HEK293 (cell line): Measurements from ENCODE around the gene PDK1.

Experiments used
- CTCF ChIA-PET: fragments of 350-600 bp; formaldehyde crosslinking; extraction: SDS; loops from one replicate; lab custom pipeline; 2021; ENCODE audit warnings: antibody characterized with exemption; lab: Yijun Ruan, JAX
- POLR2A ChIA-PET: fragments of 300-600 bp; formaldehyde crosslinking; extraction: SDS; loops from one replicate; lab custom pipeline; 2020; ENCODE audit warnings: antibody characterized with exemption, inconsistent platforms; lab: Yijun Ruan, JAX
- H3K27ac ChIP-seq: fragments of 200-500 bp; sonication (Bioruptor generic); 2 replicates; pipeline ENCODE4 v1.5.1; 2014; ENCODE audit warnings: low read depth, low read length, control low read depth, inconsistent platforms; ENCODE audit errors: extremely low read depth
- H3K36me3 ChIP-seq, 2 experiments: fragments of 200-500 bp in 1 of 2; sonication (Bioruptor generic) in 1 of 2; 1 replicate in 1 of 2; 2 replicates in 1 of 2; pipeline ENCODE4 v1.5.1; 2014 to 2017; ENCODE audit warnings: inconsistent platforms in 2 of 2, low read length in 2 of 2; ENCODE audit not compliant: control insufficient read depth in 2 of 2, insufficient read depth in 1 of 2
- H3K4me1 ChIP-seq: fragments of 200-500 bp; sonication (Bioruptor generic); 2 replicates; pipeline ENCODE4 v1.5.1; 2014; ENCODE audit warnings: mild to moderate bottlenecking, low read length, inconsistent platforms; ENCODE audit not compliant: control insufficient read depth, insufficient read depth
- H3K4me3 ChIP-seq: 2 replicates; pipeline ENCODE4 v1.5.1; 2011; ENCODE audit warnings: low read depth, mild to moderate bottlenecking, control low read depth, low read length, moderate library complexity
- H3K9me3 ChIP-seq: fragments of 200-500 bp; sonication (Bioruptor generic); 2 replicates; pipeline ENCODE4 v1.5.1; 2014; ENCODE audit warnings: low read depth, low read length, inconsistent platforms; ENCODE audit not compliant: control insufficient read depth, insufficient read depth
- GLI4 ChIP-seq: fragments of 450-650 bp; formaldehyde crosslinking; IDR thresholded peaks from 2 replicates; pipeline ENCODE4 v1.5.1; 2016; ENCODE audit warnings: missing biosample characterization, missing genetic modification characterization
- SP3 ChIP-seq: fragments of 450-650 bp; formaldehyde crosslinking; IDR thresholded peaks from 2 replicates; pipeline ENCODE4 v1.5.1; 2016; ENCODE audit warnings: missing biosample characterization, missing genetic modification characterization
- ZNF112 ChIP-seq: fragments of 450-650 bp; formaldehyde crosslinking; IDR thresholded peaks from 2 replicates; pipeline ENCODE4 v1.5.0; 2017; ENCODE audit warnings: missing biosample characterization, missing genetic modification characterization
- ZNF132 ChIP-seq: fragments of 450-650 bp; formaldehyde crosslinking; IDR thresholded peaks from 2 replicates; pipeline ENCODE4 v1.5.1; 2017; ENCODE audit warnings: missing biosample characterization, missing genetic modification characterization, borderline replicate concordance
- ZNF16 ChIP-seq: fragments of 450-650 bp; formaldehyde crosslinking; IDR thresholded peaks from 2 replicates; pipeline ENCODE4 v1.5.1; 2016; ENCODE audit warnings: low read depth, missing biosample characterization, missing genetic modification characterization
- ZNF24 ChIP-seq: fragments of 450-650 bp; formaldehyde crosslinking; IDR thresholded peaks from 2 replicates; pipeline ENCODE4 v1.5.1; 2016; ENCODE audit warnings: missing biosample characterization, missing genetic modification characterization
- ZNF354C ChIP-seq: fragments of 450-650 bp; formaldehyde crosslinking; IDR thresholded peaks from 2 replicates; pipeline ENCODE4 v1.5.1; 2016; ENCODE audit warnings: missing biosample characterization, missing genetic modification characterization, low read depth, borderline replicate concordance
- ZNF473 ChIP-seq: fragments of 450-650 bp; formaldehyde crosslinking; IDR thresholded peaks from 2 replicates; pipeline ENCODE4 v1.5.1; 2017; ENCODE audit warnings: missing biosample characterization, missing genetic modification characterization
- ZNF513 ChIP-seq: fragments of 450-650 bp; IDR thresholded peaks from 2 replicates; pipeline ENCODE4 v1.5.1; 2018; ENCODE audit warnings: missing biosample characterization, missing genetic modification characterization
- ZNF571 ChIP-seq: fragments of 450-650 bp; formaldehyde crosslinking; IDR thresholded peaks from 2 replicates; pipeline ENCODE4 v1.5.0; 2017; ENCODE audit warnings: missing biosample characterization, missing genetic modification characterization
- ZNF792 ChIP-seq: fragments of 450-650 bp; formaldehyde crosslinking; IDR thresholded peaks from 2 replicates; pipeline ENCODE4 v1.5.1; 2016; ENCODE audit warnings: missing biosample characterization, missing genetic modification characterization
- TF ChIP-seq, protein P1 (sequence below): fragments of 450-650 bp; formaldehyde crosslinking; IDR thresholded peaks from 2 replicates; pipeline ENCODE4 v1.5.1; 2017; ENCODE audit warnings: missing biosample characterization, missing genetic modification characterization
- TF ChIP-seq, protein P2 (sequence below): fragments of 450-650 bp; formaldehyde crosslinking; conservative IDR thresholded peaks from 2 replicates; pipeline ENCODE4 v1.5.1; 2016; ENCODE audit warnings: low read depth, missing biosample characterization, missing genetic modification characterization
- TF ChIP-seq, protein P3 (sequence below): fragments of 450-650 bp; formaldehyde crosslinking; IDR thresholded peaks from 2 replicates; pipeline ENCODE4 v1.5.1; 2016; ENCODE audit warnings: missing biosample characterization, missing genetic modification characterization
- TF ChIP-seq, protein P4 (sequence below): fragments of 450-650 bp; formaldehyde crosslinking; conservative IDR thresholded peaks from 2 replicates; pipeline ENCODE4 v1.5.1; 2016; ENCODE audit warnings: low read depth, missing biosample characterization, missing genetic modification characterization

The PDK1 gene

DNA sequence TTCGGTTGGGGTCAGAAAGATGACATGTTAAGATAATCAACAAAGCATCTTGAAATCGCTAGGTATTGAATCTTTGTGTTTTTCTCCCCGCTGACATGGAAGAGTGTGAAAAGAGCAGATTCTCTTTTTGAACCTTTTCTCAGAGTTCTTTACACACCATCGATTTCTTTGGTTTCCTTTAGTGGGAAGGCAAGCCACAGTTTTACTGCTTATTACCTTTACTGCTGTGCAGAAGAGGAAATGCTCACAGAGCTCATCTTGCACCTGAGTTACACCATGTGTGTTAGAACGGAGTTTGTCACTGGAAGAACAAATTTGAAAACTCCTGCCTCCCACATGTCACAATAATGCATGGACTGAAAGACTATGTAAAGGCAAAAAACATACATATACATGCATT lies 45.3 kb upstream of the PDK1 start:
- Histone ChIP-seq H3K27ac (no peak overlapping the region), H3K4me3 (no peak overlapping the region)
- POLR2A ChIA-PET, result no interaction called here
- TF ChIP-seq SP3 (tag by site-specific recombination) (no peak), ZNF473 (tag by site-specific recombination) (no peak), GLI4 (tag by site-specific recombination) (no peak), ZNF24 (tag by site-specific recombination) (no peak), ZNF513 (tag by site-specific recombination) (no peak), ZNF16 (no peak), ZNF354C (no peak), ZNF112 (tag by site-specific recombination) (no peak), ZNF792 (tag by site-specific recombination) (no peak), ZNF132 (no peak), ZNF571 (tag by site-specific recombination) (no peak)
- TF ChIP-seq, protein P1, sequence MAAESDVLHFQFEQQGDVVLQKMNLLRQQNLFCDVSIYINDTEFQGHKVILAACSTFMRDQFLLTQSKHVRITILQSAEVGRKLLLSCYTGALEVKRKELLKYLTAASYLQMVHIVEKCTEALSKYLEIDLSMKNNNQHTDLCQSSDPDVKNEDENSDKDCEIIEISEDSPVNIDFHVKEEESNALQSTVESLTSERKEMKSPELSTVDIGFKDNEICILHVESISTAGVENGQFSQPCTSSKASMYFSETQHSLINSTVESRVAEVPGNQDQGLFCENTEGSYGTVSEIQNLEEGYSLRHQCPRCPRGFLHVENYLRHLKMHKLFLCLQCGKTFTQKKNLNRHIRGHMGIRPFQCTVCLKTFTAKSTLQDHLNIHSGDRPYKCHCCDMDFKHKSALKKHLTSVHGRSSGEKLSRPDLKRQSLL (tag by site-specific recombination), result no peak
- TF ChIP-seq, protein P2, sequence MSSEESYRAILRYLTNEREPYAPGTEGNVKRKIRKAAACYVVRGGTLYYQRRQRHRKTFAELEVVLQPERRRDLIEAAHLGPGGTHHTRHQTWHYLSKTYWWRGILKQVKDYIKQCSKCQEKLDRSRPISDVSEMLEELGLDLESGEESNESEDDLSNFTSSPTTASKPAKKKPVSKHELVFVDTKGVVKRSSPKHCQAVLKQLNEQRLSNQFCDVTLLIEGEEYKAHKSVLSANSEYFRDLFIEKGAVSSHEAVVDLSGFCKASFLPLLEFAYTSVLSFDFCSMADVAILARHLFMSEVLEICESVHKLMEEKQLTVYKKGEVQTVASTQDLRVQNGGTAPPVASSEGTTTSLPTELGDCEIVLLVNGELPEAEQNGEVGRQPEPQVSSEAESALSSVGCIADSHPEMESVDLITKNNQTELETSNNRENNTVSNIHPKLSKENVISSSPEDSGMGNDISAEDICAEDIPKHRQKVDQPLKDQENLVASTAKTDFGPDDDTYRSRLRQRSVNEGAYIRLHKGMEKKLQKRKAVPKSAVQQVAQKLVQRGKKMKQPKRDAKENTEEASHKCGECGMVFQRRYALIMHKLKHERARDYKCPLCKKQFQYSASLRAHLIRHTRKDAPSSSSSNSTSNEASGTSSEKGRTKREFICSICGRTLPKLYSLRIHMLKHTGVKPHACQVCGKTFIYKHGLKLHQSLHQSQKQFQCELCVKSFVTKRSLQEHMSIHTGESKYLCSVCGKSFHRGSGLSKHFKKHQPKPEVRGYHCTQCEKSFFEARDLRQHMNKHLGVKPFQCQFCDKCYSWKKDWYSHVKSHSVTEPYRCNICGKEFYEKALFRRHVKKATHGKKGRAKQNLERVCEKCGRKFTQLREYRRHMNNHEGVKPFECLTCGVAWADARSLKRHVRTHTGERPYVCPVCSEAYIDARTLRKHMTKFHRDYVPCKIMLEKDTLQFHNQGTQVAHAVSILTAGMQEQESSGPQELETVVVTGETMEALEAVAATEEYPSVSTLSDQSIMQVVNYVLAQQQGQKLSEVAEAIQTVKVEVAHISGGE (tag by site-specific recombination), result no peak
- TF ChIP-seq, protein P3, sequence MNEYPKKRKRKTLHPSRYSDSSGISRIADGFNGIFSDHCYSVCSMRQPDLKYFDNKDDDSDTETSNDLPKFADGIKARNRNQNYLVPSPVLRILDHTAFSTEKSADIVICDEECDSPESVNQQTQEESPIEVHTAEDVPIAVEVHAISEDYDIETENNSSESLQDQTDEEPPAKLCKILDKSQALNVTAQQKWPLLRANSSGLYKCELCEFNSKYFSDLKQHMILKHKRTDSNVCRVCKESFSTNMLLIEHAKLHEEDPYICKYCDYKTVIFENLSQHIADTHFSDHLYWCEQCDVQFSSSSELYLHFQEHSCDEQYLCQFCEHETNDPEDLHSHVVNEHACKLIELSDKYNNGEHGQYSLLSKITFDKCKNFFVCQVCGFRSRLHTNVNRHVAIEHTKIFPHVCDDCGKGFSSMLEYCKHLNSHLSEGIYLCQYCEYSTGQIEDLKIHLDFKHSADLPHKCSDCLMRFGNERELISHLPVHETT, result no peak
- TF ChIP-seq, protein P4, sequence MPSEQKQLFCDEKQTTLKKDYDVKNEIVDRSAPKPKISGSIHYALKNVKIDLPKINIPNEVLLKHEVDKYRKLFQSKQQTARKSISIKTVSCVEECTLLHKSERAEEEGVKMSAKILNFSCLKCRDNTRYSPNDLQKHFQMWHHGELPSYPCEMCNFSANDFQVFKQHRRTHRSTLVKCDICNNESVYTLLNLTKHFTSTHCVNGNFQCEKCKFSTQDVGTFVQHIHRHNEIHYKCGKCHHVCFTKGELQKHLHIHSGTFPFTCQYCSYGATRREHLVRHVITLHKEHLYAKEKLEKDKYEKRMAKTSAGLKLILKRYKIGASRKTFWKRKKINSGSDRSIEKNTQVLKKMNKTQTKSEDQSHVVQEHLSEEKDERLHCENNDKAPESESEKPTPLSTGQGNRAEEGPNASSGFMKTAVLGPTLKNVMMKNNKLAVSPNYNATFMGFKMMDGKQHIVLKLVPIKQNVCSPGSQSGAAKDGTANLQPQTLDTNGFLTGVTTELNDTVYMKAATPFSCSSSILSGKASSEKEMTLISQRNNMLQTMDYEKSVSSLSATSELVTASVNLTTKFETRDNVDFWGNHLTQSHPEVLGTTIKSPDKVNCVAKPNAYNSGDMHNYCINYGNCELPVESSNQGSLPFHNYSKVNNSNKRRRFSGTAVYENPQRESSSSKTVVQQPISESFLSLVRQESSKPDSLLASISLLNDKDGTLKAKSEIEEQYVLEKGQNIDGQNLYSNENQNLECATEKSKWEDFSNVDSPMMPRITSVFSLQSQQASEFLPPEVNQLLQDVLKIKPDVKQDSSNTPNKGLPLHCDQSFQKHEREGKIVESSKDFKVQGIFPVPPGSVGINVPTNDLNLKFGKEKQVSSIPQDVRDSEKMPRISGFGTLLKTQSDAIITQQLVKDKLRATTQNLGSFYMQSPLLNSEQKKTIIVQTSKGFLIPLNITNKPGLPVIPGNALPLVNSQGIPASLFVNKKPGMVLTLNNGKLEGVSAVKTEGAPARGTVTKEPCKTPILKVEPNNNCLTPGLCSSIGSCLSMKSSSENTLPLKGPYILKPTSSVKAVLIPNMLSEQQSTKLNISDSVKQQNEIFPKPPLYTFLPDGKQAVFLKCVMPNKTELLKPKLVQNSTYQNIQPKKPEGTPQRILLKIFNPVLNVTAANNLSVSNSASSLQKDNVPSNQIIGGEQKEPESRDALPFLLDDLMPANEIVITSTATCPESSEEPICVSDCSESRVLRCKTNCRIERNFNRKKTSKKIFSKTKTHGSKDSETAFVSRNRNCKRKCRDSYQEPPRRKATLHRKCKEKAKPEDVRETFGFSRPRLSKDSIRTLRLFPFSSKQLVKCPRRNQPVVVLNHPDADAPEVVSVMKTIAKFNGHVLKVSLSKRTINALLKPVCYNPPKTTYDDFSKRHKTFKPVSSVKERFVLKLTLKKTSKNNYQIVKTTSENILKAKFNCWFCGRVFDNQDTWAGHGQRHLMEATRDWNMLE (tag by site-specific recombination), result no peak
- TF ChIP-seq, all 188 proteins: peak for 0
- no peaks in the 10 kb centered on the region for H3K4me1 ChIP-seq
- H3K36me3 ChIP-seq, result no peaks in the 10 kb centered on the region
- H3K9me3 ChIP-seq, result no peaks in the 10 kb centered on the region
- CTCF ChIA-PET, result no interaction called here
